Measurements from ENCODE around the gene DGKI.
"Not testable (repeated sequence)": the region's sequence is repeated elsewhere in the genome, so short reads cannot be mapped to it uniquely, and the experiment has no call there.

The DGKI gene

GRCh38 chr7:137485818-137486217 is 361.0 kb downstream of the DGKI start:
- DNase-seq (ENCODE audit: extremely low read depth in 1 of 2, low read depth in 1 of 2), result no peak

GRCh38 chr7:137484326-137484725 is 362.4 kb downstream of the DGKI start:
- DNase-seq (ENCODE audit: extremely low read depth in 1 of 2, low read depth in 1 of 2), result no peak

- DNase-seq (ENCODE audit: extremely low read depth in 1 of 2, low read depth in 1 of 2), result no peak
Measured at GRCh38 chr7:137482466-137482865, 364.3 kb downstream of the DGKI start.

- no peak for DNase-seq (ENCODE audit: extremely low read depth in 1 of 2, low read depth in 1 of 2)
Measured at GRCh38 chr7:137480824-137481365, 365.9 kb downstream of the DGKI start.

- DNase-seq (ENCODE audit: extremely low read depth in 1 of 2, low read depth in 1 of 2), result no peak
Measured at GRCh38 chr7:137480401-137480800, 366.4 kb downstream of the DGKI start.

- no peak for DNase-seq (ENCODE audit: extremely low read depth in 1 of 2, low read depth in 1 of 2)
Measured at GRCh38 chr7:137476937-137477336, 369.8 kb downstream of the DGKI start.

GRCh38 chr7:137475966-137476365 is 370.8 kb downstream of the DGKI start:
- no peak for DNase-seq (ENCODE audit: extremely low read depth in 1 of 2, low read depth in 1 of 2)

- DNase-seq (ENCODE audit: extremely low read depth in 1 of 2, low read depth in 1 of 2), result no peak
Measured at GRCh38 chr7:137474540-137475026, 372.2 kb downstream of the DGKI start.

- no peak for DNase-seq (ENCODE audit: extremely low read depth in 1 of 2, low read depth in 1 of 2)
Measured at GRCh38 chr7:137471128-137471527, 375.6 kb downstream of the DGKI start.

- no peak for DNase-seq (ENCODE audit: extremely low read depth in 1 of 2, low read depth in 1 of 2)
Measured at GRCh38 chr7:137469858-137470257, 376.9 kb downstream of the DGKI start.

- DNase-seq (ENCODE audit: extremely low read depth in 1 of 2, low read depth in 1 of 2), result no peak
Measured at GRCh38 chr7:137469191-137469811, 377.5 kb downstream of the DGKI start.

- DNase-seq (ENCODE audit: extremely low read depth in 1 of 2, low read depth in 1 of 2), result no peak
Measured at GRCh38 chr7:137462847-137463246, 383.9 kb downstream of the DGKI start.

- no peak for DNase-seq (ENCODE audit: extremely low read depth in 1 of 2, low read depth in 1 of 2)
Measured at GRCh38 chr7:137462074-137462715, 384.6 kb downstream of the DGKI start.

- no peak for DNase-seq (ENCODE audit: extremely low read depth in 1 of 2, low read depth in 1 of 2)
Measured at GRCh38 chr7:137458399-137458798, 388.4 kb downstream of the DGKI start.

- no peak for DNase-seq (ENCODE audit: extremely low read depth in 1 of 2, low read depth in 1 of 2)
Measured at GRCh38 chr7:137454767-137455166, 392.0 kb downstream of the DGKI start.

- no peak for DNase-seq (ENCODE audit: extremely low read depth in 1 of 2, low read depth in 1 of 2)
Measured at GRCh38 chr7:137454246-137454724, 392.5 kb downstream of the DGKI start.

- DNase-seq (ENCODE audit: extremely low read depth in 1 of 2, low read depth in 1 of 2), result no peak
Measured at GRCh38 chr7:137453356-137453755, 393.4 kb downstream of the DGKI start.

- DNase-seq (ENCODE audit: extremely low read depth in 1 of 2, low read depth in 1 of 2), result no peak
Measured at GRCh38 chr7:137449016-137449415, 397.8 kb downstream of the DGKI start.

GRCh38 chr7:137448572-137448971 is 398.2 kb downstream of the DGKI start:
- DNase-seq (ENCODE audit: extremely low read depth in 1 of 2, low read depth in 1 of 2), result not testable (repeated sequence)

GRCh38 chr7:137446025-137446424 is 400.7 kb downstream of the DGKI start:
- DNase-seq (ENCODE audit: extremely low read depth in 1 of 2, low read depth in 1 of 2), result no peak

- no peak for DNase-seq (ENCODE audit: extremely low read depth in 1 of 2, low read depth in 1 of 2)
Measured at GRCh38 chr7:137445268-137445667, 401.5 kb downstream of the DGKI start.

- DNase-seq (ENCODE audit: extremely low read depth in 1 of 2, low read depth in 1 of 2), result no peak
Measured at GRCh38 chr7:137443616-137444015, 403.2 kb downstream of the DGKI start.

Data from stimulated activated CD8-positive, alpha-beta memory T cell treated with anti-CD3 and anti-CD28 coated beads, Interleukin-7, amount 100 ng/mL, for 48 hours (primary cell).